PC-9 (cell line): ENCODE data around the gene ZNF497. TPM values are rescaled to one million over a fixed set of nuclear protein-coding genes. Genes with fewer than 3 reads are reported as not detected.
A peak's percentile ranks its signal among the peaks of the same experiment; 100 is the strongest.

Source experiments
- BruUV-seq: library from RNA; stranded (reverse); fragments of 400-500 nt; replicated peaks from 2 replicates; lab custom pipeline; 2021; lab: Mats Ljungman, UMichigan
- CTCF ChIA-PET: fragments of 300-600 bp; sonication (Branson Sonifier 250); formaldehyde crosslinking; loops from one replicate; lab custom pipeline; 2022; ENCODE audit warnings: antibody characterized with exemption; lab: Charles Lee
- POLR2A ChIA-PET: fragments of 300-600 bp; sonication (Branson Sonifier 250); formaldehyde crosslinking; loops from one replicate; lab custom pipeline; 2022; ENCODE audit warnings: antibody characterized with exemption; ENCODE audit not compliant: unreplicated experiment; lab: Charles Lee
- DNase-seq, 2 experiments: peaks; one replicate each; pipeline versions ENCODE4 v3.0.0 to v3.0.0-alpha.2; 2015 to 2022; ENCODE audit warnings: mixed read lengths in 1 of 2
- H2AFZ ChIP-seq: fragments of 200-600 bp; sonication (generic); 2 replicates; pipeline ENCODE4 v1.8.1; 2017; ENCODE audit warnings: antibody characterized with exemption
- H3F3A ChIP-seq: fragments of 200-600 bp; sonication (generic); 2 replicates; pipeline ENCODE4 v1.8.1; 2017; ENCODE audit warnings: antibody characterized with exemption, mild to moderate bottlenecking, low read depth; ENCODE audit not compliant: insufficient read depth
- H3K27ac ChIP-seq: fragments of 200-600 bp; sonication (generic); 2 replicates; pipeline ENCODE4 v1.6.1; 2016; ENCODE audit warnings: mixed run types
- H3K27me3 ChIP-seq: fragments of 200-600 bp; sonication (generic); 2 replicates; pipeline ENCODE4 v1.6.1; 2016; ENCODE audit warnings: low read depth, mixed run types; ENCODE audit not compliant: insufficient read depth
- H3K36me3 ChIP-seq: fragments of 200-600 bp; sonication (generic); 2 replicates; pipeline ENCODE4 v1.6.1; 2016; ENCODE audit warnings: low read depth, mixed run types
- H3K4me1 ChIP-seq: fragments of 200-600 bp; sonication (generic); replicated peaks from 2 replicates; pipeline ENCODE4 v1.6.1; 2016; ENCODE audit warnings: mixed run types; ENCODE audit not compliant: insufficient read depth
- H3K4me2 ChIP-seq: fragments of 200-600 bp; sonication (generic); 2 replicates; pipeline ENCODE4 v1.6.1; 2017; ENCODE audit warnings: mixed run types
- H3K4me3 ChIP-seq: fragments of 200-600 bp; sonication (generic); 2 replicates; pipeline ENCODE4 v1.6.1; 2016; ENCODE audit warnings: mixed run types
- H3K79me2 ChIP-seq: fragments of 200-600 bp; sonication (generic); 2 replicates; pipeline ENCODE4 v1.6.1; 2017; ENCODE audit warnings: low read depth, mixed run types
- H3K9me2 ChIP-seq: fragments of 200-600 bp; sonication (generic); 2 replicates; pipeline ENCODE4 v1.8.1; 2017; ENCODE audit warnings: mild to moderate bottlenecking; ENCODE audit not compliant: insufficient read depth
- H3K9me3 ChIP-seq: fragments of 200-600 bp; sonication (generic); 2 replicates; pipeline ENCODE4 v1.8.1; 2016; ENCODE audit warnings: low read depth; ENCODE audit not compliant: insufficient read depth
- H4K20me1 ChIP-seq: fragments of 200-600 bp; sonication (generic); 2 replicates; pipeline ENCODE4 v1.8.1; 2017; ENCODE audit not compliant: insufficient read depth
- CTCF ChIP-seq: fragments of 200-600 bp; sonication (generic); conservative IDR thresholded peaks from 2 replicates; pipeline ENCODE4 v1.6.1; 2017; ENCODE audit warnings: mixed run types, antibody characterized with exemption, mild to moderate bottlenecking, moderate library complexity
- EZH2 ChIP-seq: fragments of 200-600 bp; sonication (generic); IDR thresholded peaks from 2 replicates; pipeline ENCODE4 v1.8.0; 2017; ENCODE audit warnings: antibody characterized with exemption, low read depth
- intact Hi-C: fragments of 100-400 bp; cut with micrococcal nuclease; formaldehyde crosslinking; loops from one replicate; pipeline ENCODE4 v1.10.0; 2022; ENCODE audit not compliant: unreplicated experiment
- total RNA-seq: library from RNA; stranded (reverse); gene quantifications from 2 replicates; pipeline ENCODE4 v1.2.3, GENCODE V29; 2021

ZNF497 gene
- total RNA-seq, 1 experiment from 2014 or later, result 7.2 TPM

- CTCF ChIA-PET, result no interaction called here
- no peaks in the 10 kb centered on the region for H3K9me2 ChIP-seq
- no peaks in the 10 kb centered on the region for H4K20me1 ChIP-seq
- peak overlapping the region; percentile 72 for H3K4me2 ChIP-seq
- peak overlapping the region; percentile 69 for H3K4me3 ChIP-seq
- BruUV-seq, result TSS peak; percentile 75
- H3K27me3 ChIP-seq, result no peaks in the 10 kb centered on the region
- no peaks in the 10 kb centered on the region for H3K9me3 ChIP-seq
- H3F3A ChIP-seq, result no peaks in the 10 kb centered on the region; the same call in 1 of the 2 replicates
- peak overlapping the region; percentile 84 for H2AFZ ChIP-seq
- H3K79me2 ChIP-seq, result peaks cover 8% of the 10 kb centered on the region
- TF ChIP-seq EZH2 (no peak), CTCF (no peak)
- intact Hi-C loops, result loop anchor here (1.0 to 5.0 kb wide), 4 partner anchors 19 to 105 kb away; partner anchors contain the start of genes ZNF324, ZNF324B, ZNF584 and ZNF837
- peak in 1 of 2 experiments; percentile 55 for DNase-seq
- POLR2A ChIA-PET, result interaction anchor here (0.6 to 1.1 kb wide), 4 partner anchors 35 to 1122 kb away, joined by 3 to 9 read pairs (median 3); partner anchors contain the start of genes ZNF776, ZNF805 and ZSCAN22
- H3K4me1 ChIP-seq, result no peaks in the 10 kb centered on the region
- no peaks in the 10 kb centered on the region for H3K36me3 ChIP-seq
- H3K27ac ChIP-seq, result peak overlapping the region; percentile 89
These were observed 665 bp downstream of the ZNF497 start for GRCh38 chr19:58361900-58362271.

DNA sequence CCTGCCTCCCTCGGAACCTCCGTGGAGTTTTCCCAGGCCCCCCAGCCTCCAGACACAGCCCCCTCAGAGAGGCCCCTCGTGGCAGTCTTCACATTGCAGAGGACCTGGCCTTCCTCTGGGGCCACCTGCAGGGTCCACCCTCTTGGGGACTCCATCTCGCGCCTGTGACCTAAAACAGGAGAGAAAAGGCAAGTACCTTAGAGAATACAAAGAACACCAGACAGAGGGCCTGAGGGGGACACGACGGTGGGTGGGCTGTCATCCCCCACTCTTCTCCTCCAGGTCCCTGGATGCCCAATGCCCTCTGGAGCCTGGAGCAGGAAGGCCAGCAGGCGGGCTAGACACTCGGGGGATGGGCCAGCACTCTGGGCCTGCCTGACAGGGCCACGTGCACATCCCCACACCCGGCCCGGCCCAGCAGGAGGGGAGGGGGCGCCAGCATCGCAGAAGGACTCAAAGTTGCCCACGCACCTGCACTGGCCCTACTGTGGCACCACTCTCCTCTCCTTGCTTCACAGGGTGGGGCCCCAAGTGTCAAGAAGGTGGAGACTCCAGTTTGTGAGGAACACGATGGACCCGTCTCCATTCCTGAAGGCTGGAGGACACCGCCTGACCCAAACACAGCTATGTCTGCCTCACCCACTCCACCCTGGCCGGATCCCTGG lies 4.9 kb downstream of the ZNF497 start:
- Histone ChIP-seq H3K36me3 (no peaks in the 10 kb centered on the region), H3K4me3 (no peak overlapping the region), H3K9me3 (no peaks in the 10 kb centered on the region), H3K9me2 (no peaks in the 10 kb centered on the region), H3K27ac (no peak overlapping the region), H2AFZ (no peak overlapping the region), H3K4me2 (no peak overlapping the region), H3K4me1 (no peaks in the 10 kb centered on the region), H3F3A (no peaks in the 10 kb centered on the region; the same call in 1 of the 2 replicates), H3K79me2 (peaks cover 8% of the 10 kb centered on the region), H4K20me1 (no peaks in the 10 kb centered on the region), H3K27me3 (no peaks in the 10 kb centered on the region)
- BruUV-seq, result no TSS peak
- no peak for TF ChIP-seq CTCF
- no peak for TF ChIP-seq EZH2
- CTCF ChIA-PET, result no interaction called here
- DNase-seq, result no peak
- POLR2A ChIA-PET, result no interaction called here
- intact Hi-C loops, result no loop called here

DNA sequence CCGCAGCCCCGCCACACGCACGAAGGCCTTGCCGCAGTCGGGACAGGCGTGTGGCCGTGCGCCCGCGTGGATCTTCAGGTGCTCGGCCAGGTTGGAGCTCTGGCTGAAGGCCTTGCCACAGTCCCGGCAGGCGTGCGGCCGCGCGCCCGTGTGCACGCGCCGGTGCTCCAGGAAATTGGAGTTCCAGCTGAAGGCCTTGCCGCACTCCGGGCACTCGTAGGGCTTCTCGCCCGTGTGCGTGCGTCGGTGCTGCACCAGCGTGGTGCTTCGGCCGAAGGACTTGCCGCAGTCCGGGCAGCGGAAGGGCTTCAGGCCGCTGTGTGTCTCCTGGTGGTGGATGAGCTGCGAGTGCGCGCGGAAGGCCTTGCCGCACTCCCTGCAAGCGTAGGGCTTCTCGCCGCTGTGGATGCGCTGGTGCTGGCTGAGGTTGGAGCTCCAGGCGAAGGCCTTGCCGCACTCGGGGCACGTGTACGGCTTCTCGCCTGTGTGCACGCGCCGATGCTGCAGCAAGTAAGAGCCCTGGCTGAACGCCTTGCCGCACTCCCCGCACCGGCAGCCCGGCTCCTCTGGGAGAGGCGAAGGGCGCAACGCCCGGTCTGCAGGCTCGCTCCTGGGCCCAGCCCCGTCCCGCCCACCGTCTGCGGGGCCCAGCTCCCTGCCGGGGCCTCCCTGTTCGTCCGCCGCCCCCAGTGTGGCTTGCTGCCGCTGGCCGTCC lies 5.6 kb downstream of the ZNF497 start:
- no peaks in the 10 kb centered on the region for H3K36me3 ChIP-seq
- no peaks in the 10 kb centered on the region for H3K9me3 ChIP-seq
- H3K9me2 ChIP-seq, result no peaks in the 10 kb centered on the region
- no peak overlapping the region for H2AFZ ChIP-seq
- H3K4me2 ChIP-seq, result no peak overlapping the region
- no peak for DNase-seq
- no peaks in the 10 kb centered on the region for H3K4me1 ChIP-seq
- ChIA-PET CTCF (no interaction called here), POLR2A (no interaction called here)
- no peak overlapping the region for H3K27ac ChIP-seq
- H4K20me1 ChIP-seq, result no peaks in the 10 kb centered on the region
- H3F3A ChIP-seq, result no peaks in the 10 kb centered on the region
- no peaks in the 10 kb centered on the region for H3K27me3 ChIP-seq
- no peak overlapping the region for H3K4me3 ChIP-seq
- peaks cover 8% of the 10 kb centered on the region for H3K79me2 ChIP-seq
- TF ChIP-seq EZH2 (no peak), CTCF (no peak)
- no TSS peak for BruUV-seq
- intact Hi-C loops, result no loop called here
